ENCODE measurements around the gene FAM24B. TPM values are rescaled to one million over a fixed set of nuclear protein-coding genes. Genes with fewer than 3 reads are reported as not detected.
"Not testable (repeated sequence)": the region's sequence is repeated elsewhere in the genome, so short reads cannot be mapped to it uniquely, and the experiment has no call there.

FAM24B gene
- total and polyA plus RNA-seq, 4 experiments from 2014 or later, result 7.2 to 14.5 (median 11.8) TPM

GRCh38 chr10:122868768-122869167 lies 10.6 kb downstream of the FAM24B start:
- H3K9me3 ChIP-seq (ENCODE audit: control insufficient read depth in 1 of 2, low read length in 2 of 2); H3K36me3 ChIP-seq (ENCODE audit: insufficient read depth, low read length); H3K27ac Mint-ChIP-seq; CTCF ChIA-PET (ENCODE audit: partially characterized antibody); H3K4me3 ChIP-seq (ENCODE audit: low read length in 2 of 2); H3K4me1 ChIP-seq (ENCODE audit: insufficient read depth, low read length); H3K9me3 Mint-ChIP-seq; H3K27ac ChIP-seq (ENCODE audit: low read depth, low read length); H3K27me3 ChIP-seq (ENCODE audit: insufficient read depth, low read length); intact Hi-C loops (cut with micrococcal nuclease); DNase-seq; H3K4me3 Mint-ChIP-seq; H3K27me3 Mint-ChIP-seq; POLR2A ChIA-PET (ENCODE audit: partially characterized antibody): not testable (repeated sequence)
- Mint-ChIP-seq H3K36me3 (peaks cover 6 to 17% of the 10 kb centered on the region in 2 donors), H3K4me1 (peaks cover 8 to 46% (median 17%) of the 10 kb centered on the region in 4 donors)

DNA sequence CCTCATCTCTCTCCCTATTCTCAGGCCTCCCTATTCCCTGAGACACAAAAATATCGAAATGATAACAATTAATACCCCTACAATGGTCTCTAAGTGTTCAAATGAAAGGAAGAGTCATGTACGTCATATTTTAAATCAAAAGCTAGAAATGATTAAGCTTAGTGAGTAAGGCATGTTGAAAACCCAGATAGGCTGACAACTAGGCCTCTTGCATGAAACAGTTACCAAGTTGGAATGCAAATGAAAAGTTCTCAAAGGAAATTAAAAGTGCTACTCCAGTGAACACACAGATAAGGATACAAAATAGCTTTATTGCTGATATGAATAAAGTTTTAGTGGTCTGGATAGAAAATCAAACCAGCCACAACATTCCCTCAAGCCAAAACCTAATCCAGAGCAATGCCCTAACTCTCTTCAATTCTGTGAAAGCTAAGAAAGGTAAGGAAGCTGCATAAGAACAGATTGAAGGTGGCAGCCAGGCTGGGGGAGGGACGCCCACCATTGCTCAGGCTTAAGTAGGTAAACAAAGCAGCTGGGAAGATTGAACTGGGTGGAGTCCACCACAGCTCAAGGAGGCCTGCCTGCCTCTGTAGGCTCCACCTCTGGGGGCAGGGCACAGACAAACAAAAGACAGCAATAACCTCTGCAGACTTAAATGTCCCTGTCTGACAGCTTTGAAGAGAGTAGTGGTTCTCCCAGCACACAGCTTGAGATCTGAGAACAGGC lies 12.5 kb downstream of the FAM24B start:
- H3K27ac Mint-ChIP-seq, result peak overlapping the region in 2 of 7 donors; percentile 57 to 63
- H3K27ac ChIP-seq (ENCODE audit: low read depth, low read length); H3K4me3 ChIP-seq (ENCODE audit: low read length in 2 of 2); H3K9me3 ChIP-seq (ENCODE audit: control insufficient read depth in 1 of 2, low read length in 2 of 2); intact Hi-C loops (cut with micrococcal nuclease); H3K9me3 Mint-ChIP-seq; H3K36me3 ChIP-seq (ENCODE audit: insufficient read depth, low read length); H3K27me3 ChIP-seq (ENCODE audit: insufficient read depth, low read length); H3K4me1 ChIP-seq (ENCODE audit: insufficient read depth, low read length); DNase-seq; POLR2A ChIA-PET (ENCODE audit: partially characterized antibody); H3K27me3 Mint-ChIP-seq; CTCF ChIA-PET (ENCODE audit: partially characterized antibody): not testable (repeated sequence)
- H3K36me3 Mint-ChIP-seq, result peaks cover 6 to 13% of the 10 kb centered on the region in 2 donors
- peaks cover 10 to 53% (median 23%) of the 10 kb centered on the region in 4 donors for H3K4me1 Mint-ChIP-seq
- H3K4me3 Mint-ChIP-seq, result peak overlapping the region in 1 of 8 donors; percentile 2

DNA sequence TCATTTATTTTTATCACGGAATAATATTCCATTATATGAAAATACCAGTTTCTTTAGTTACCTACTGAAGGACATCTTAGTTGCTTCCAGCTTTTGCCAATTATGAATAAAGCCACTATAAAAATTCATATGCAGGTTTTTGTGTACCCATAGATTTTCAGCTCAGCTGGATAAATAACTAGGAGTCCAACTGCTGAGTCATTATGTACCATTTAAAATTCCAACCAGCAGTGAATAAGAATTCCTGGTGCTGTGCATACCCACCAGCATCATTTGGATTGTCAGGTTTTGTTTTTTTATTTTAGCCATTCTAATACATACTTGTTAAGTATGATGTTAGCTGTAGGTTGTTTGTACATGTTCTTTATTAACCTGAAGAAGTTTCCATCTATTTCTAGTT lies 14.5 kb downstream of the FAM24B start:
- POLR2A ChIA-PET (ENCODE audit: partially characterized antibody), result no interaction called here
- Mint-ChIP-seq H3K4me1 (peaks cover 13 to 48% (median 21%) of the 10 kb centered on the region in 4 donors), H3K27me3 (no peaks in the 10 kb centered on the region), H3K9me3 (peaks cover 0 to 4% (median under 1%) of the 10 kb centered on the region in 8 donors), H3K4me3 (no peak overlapping the region), H3K36me3 (peaks cover 3 to 9% of the 10 kb centered on the region in 2 donors), H3K27ac (no peak overlapping the region)
- Histone ChIP-seq H3K9me3 (ENCODE audit: control insufficient read depth in 1 of 2, low read length in 2 of 2) (no peaks in the 10 kb centered on the region), H3K27me3 (ENCODE audit: insufficient read depth, low read length) (no peaks in the 10 kb centered on the region), H3K36me3 (ENCODE audit: insufficient read depth, low read length) (no peaks in the 10 kb centered on the region), H3K4me1 (ENCODE audit: insufficient read depth, low read length) (no peaks in the 10 kb centered on the region), H3K4me3 (ENCODE audit: low read length in 2 of 2) (no peak overlapping the region), H3K27ac (ENCODE audit: low read depth, low read length) (no peak overlapping the region)
- DNase-seq, result no peak
- CTCF ChIA-PET (ENCODE audit: partially characterized antibody), result no interaction called here
- intact Hi-C loops (cut with micrococcal nuclease), result no loop called here

DNA sequence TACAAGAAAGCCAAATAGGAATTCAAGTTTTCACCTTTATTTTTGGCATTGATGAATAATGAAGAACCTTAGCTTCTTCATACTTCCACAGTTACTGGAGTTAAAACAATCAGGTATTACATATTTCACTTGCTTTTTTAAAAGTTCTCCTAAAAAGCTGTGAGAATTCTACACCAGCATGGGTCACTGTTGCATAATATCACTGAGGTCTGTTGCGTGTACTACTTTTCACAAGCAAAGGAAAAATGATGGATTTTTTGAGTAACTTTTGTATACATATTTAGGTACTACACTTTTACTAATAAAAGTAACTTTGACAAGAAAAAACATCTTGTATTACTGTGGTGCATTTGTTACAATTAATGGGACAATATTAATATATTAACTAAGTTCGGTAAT lies 15.2 kb downstream of the FAM24B start:
- Mint-ChIP-seq H3K36me3 (peaks cover 2 to 7% of the 10 kb centered on the region in 2 donors), H3K4me1 (peaks cover 13 to 41% (median 20%) of the 10 kb centered on the region in 4 donors), H3K4me3 (no peak overlapping the region), H3K9me3 (peaks cover 0 to 4% (median 0%) of the 10 kb centered on the region in 8 donors), H3K27ac (no peak overlapping the region), H3K27me3 (no peaks in the 10 kb centered on the region)
- CTCF ChIA-PET (ENCODE audit: partially characterized antibody), result no interaction called here
- Histone ChIP-seq H3K36me3 (ENCODE audit: insufficient read depth, low read length) (no peaks in the 10 kb centered on the region), H3K27ac (ENCODE audit: low read depth, low read length) (no peak overlapping the region), H3K4me1 (ENCODE audit: insufficient read depth, low read length) (no peaks in the 10 kb centered on the region), H3K9me3 (ENCODE audit: control insufficient read depth in 1 of 2, low read length in 2 of 2) (no peaks in the 10 kb centered on the region), H3K4me3 (ENCODE audit: low read length in 2 of 2) (no peak overlapping the region), H3K27me3 (ENCODE audit: insufficient read depth, low read length) (no peaks in the 10 kb centered on the region)
- POLR2A ChIA-PET (ENCODE audit: partially characterized antibody), result no interaction called here
- no peak for DNase-seq
- intact Hi-C loops (cut with micrococcal nuclease), result no loop called here

DNA sequence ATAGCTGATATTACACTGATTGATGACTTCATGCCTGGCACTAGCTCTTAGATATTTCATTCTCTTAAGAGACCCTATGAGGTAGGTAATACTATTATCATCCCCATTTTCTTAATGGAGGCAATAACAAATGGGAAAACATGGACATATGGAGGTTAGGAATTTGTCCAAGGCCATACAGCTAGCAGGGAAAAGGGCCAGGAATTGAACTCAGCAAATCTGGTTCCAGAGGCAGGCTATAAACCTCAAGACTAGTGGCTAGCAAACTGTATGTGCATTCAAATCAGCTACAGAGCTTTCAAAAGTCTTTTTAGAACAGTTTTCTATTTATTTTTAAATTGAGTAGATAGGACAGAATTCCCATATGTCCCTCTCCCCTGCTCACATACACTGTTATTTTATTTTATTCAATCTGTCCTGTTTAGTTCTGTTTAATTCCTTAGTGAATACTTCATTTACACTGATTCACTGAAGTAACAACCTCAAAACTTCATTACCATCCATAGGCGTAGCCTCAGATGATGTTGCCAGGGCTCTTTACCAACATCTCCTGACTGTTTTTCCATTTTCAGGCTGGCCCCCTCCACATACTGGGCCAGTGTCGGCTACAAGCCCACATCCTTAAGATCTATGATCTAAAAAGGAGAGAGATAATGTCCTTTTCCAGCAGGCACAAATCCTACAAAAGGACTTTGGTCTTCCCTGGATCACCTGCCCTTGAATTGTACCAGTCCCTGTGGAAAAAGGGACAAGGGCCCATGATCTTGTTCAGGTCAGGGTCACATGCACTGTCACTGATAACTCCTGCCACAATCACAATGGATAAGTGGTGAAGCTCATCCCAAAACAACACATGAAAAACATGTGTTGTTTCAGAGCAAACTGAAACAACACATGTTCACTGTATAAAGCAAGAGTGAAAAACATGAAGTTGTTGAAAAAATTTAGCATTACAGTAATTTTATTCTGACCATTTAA lies 15.9 kb downstream of the FAM24B start:
- Mint-ChIP-seq H3K27ac (no peak overlapping the region), H3K4me1 (peaks cover 11 to 37% (median 20%) of the 10 kb centered on the region in 4 donors), H3K9me3 (peaks cover 0 to 4% (median 0%) of the 10 kb centered on the region in 8 donors), H3K27me3 (no peaks in the 10 kb centered on the region), H3K36me3 (peaks cover 6 to 13% of the 10 kb centered on the region in 2 donors), H3K4me3 (no peak overlapping the region)
- DNase-seq, result no peak
- intact Hi-C loops (cut with micrococcal nuclease), result no loop called here
- H3K27ac ChIP-seq (ENCODE audit: low read depth, low read length), result no peak overlapping the region
- CTCF ChIA-PET (ENCODE audit: partially characterized antibody), result no interaction called here
- no peaks in the 10 kb centered on the region for H3K4me1 ChIP-seq (ENCODE audit: insufficient read depth, low read length)
- H3K4me3 ChIP-seq (ENCODE audit: low read length in 2 of 2), result no peak overlapping the region
- POLR2A ChIA-PET (ENCODE audit: partially characterized antibody), result no interaction called here
- H3K9me3 ChIP-seq (ENCODE audit: control insufficient read depth in 1 of 2, low read length in 2 of 2), result no peaks in the 10 kb centered on the region
- no peaks in the 10 kb centered on the region for H3K27me3 ChIP-seq (ENCODE audit: insufficient read depth, low read length)
- no peaks in the 10 kb centered on the region for H3K36me3 ChIP-seq (ENCODE audit: insufficient read depth, low read length)

DNA sequence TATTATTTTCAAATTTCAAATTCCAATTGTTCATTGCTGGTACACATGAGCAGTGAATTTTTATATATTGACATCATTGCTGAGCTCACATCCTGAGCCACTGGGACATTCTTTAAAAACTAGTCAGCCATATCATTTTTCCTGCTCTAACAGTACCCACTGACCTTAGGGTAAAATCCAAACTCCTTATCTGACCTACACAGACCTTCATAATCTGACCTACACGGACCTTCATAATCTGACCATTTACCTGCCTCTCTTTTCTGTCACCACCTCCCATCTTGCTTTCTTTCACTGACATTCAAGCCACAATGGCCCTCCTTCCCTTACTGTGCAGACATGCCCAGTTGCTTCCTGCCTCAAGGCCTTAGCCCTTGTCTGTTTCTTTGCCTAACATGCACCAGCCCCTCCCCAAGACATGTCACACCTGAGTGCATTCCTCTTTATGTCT lies 17.6 kb downstream of the FAM24B start:
- Mint-ChIP-seq H3K4me3 (no peak overlapping the region), H3K27me3 (no peaks in the 10 kb centered on the region), H3K4me1 (peaks cover 7 to 22% (median 16%) of the 10 kb centered on the region in 4 donors), H3K27ac (no peak overlapping the region), H3K9me3 (peaks cover 0 to 4% (median 0%) of the 10 kb centered on the region in 8 donors), H3K36me3 (peaks cover 8 to 15% of the 10 kb centered on the region in 2 donors)
- Histone ChIP-seq H3K4me3 (ENCODE audit: low read length in 2 of 2) (no peak overlapping the region), H3K4me1 (ENCODE audit: insufficient read depth, low read length) (no peaks in the 10 kb centered on the region), H3K27me3 (ENCODE audit: insufficient read depth, low read length) (no peaks in the 10 kb centered on the region), H3K27ac (ENCODE audit: low read depth, low read length) (no peak overlapping the region), H3K36me3 (ENCODE audit: insufficient read depth, low read length) (no peaks in the 10 kb centered on the region), H3K9me3 (ENCODE audit: control insufficient read depth in 1 of 2, low read length in 2 of 2) (no peaks in the 10 kb centered on the region)
- ChIA-PET CTCF (ENCODE audit: partially characterized antibody) (no interaction called here), POLR2A (ENCODE audit: partially characterized antibody) (no interaction called here)
- no peak for DNase-seq
- intact Hi-C loops (cut with micrococcal nuclease), result no loop called here

- no peak for DNase-seq
- H3K4me1 Mint-ChIP-seq, result peaks cover 4 to 15% (median 8%) of the 10 kb centered on the region in 4 donors
- ChIA-PET POLR2A (ENCODE audit: partially characterized antibody) (no interaction called here), CTCF (ENCODE audit: partially characterized antibody) (no interaction called here)
- H3K27ac ChIP-seq (ENCODE audit: low read depth, low read length), result no peak overlapping the region
- peaks cover 0 to 4% (median 0%) of the 10 kb centered on the region in 8 donors for H3K9me3 Mint-ChIP-seq
- intact Hi-C loops (cut with micrococcal nuclease), result no loop called here
- no peak overlapping the region for H3K4me3 Mint-ChIP-seq
- no peak overlapping the region for H3K4me3 ChIP-seq (ENCODE audit: low read length in 2 of 2)
- peaks cover 20 to 26% of the 10 kb centered on the region in 2 donors for H3K36me3 Mint-ChIP-seq
- no peaks in the 10 kb centered on the region for H3K27me3 Mint-ChIP-seq
- H3K4me1 ChIP-seq (ENCODE audit: insufficient read depth, low read length), result no peaks in the 10 kb centered on the region
- peaks cover 4% of the 10 kb centered on the region for H3K36me3 ChIP-seq (ENCODE audit: insufficient read depth, low read length)
- H3K27me3 ChIP-seq (ENCODE audit: insufficient read depth, low read length), result no peaks in the 10 kb centered on the region
- no peak overlapping the region for H3K27ac Mint-ChIP-seq
- H3K9me3 ChIP-seq (ENCODE audit: control insufficient read depth in 1 of 2, low read length in 2 of 2), result no peaks in the 10 kb centered on the region
Measured at GRCh38 chr10:122859527-122859926, 19.9 kb downstream of the FAM24B start.
